Endothelial cell of umbilical vein (primary cell): ENCODE data around the gene SUPT5H. TPM values are rescaled to one million over a fixed set of nuclear protein-coding genes. Genes with fewer than 3 reads are reported as not detected.

Source experiments
- BruUV-seq: library from RNA; stranded (reverse); fragments of 400-500 nt; replicated peaks from 2 replicates; lab custom pipeline; 2021; lab: Mats Ljungman, UMichigan
- CTCF ChIA-PET: fragments of 300-600, 350-600 bp; sonication (Branson Sonifier 250); formaldehyde crosslinking; loops from one replicate; lab custom pipeline; 2021; ENCODE audit warnings: antibody characterized with exemption, inconsistent platforms; lab: Charles Lee
- POLR2A ChIA-PET: fragments of 300-600, 350-600 bp; sonication (Branson Sonifier 250); formaldehyde crosslinking; loops from one replicate; lab custom pipeline; 2021; ENCODE audit warnings: antibody characterized with exemption, inconsistent platforms; lab: Charles Lee
- DNase-seq: peaks from one replicate; pipeline ENCODE4 v3.0.0-alpha.2; 2011; ENCODE audit warnings: low read depth, low spot score
- FAIRE-seq: peaks from 2 replicates; lab custom pipeline; 2011; peaks lifted over from hg19 to GRCh38; lab: Jason Lieb, UNC
- H2AFZ ChIP-seq: 2 replicates; pipeline ENCODE4 v1.6.0; 2012; ENCODE audit warnings: low read depth, low read length, control low read depth, inconsistent platforms
- H3K27ac ChIP-seq: 2 replicates; pipeline ENCODE4 v1.5.1; 2011; ENCODE audit warnings: low read depth, mild to moderate bottlenecking, control low read depth, low read length, moderate library complexity; ENCODE audit not compliant: insufficient read depth
- H3K27me3 ChIP-seq, 2 experiments: 2 replicates each; pipeline versions ENCODE4 v1.6.0 to v1.6.1; 2011; ENCODE audit warnings: low read length in 2 of 2, mixed read lengths in 1 of 2; ENCODE audit not compliant: control insufficient read depth in 2 of 2, insufficient read depth in 2 of 2
- H3K36me3 ChIP-seq, 2 experiments: 2 replicates in 1 of 2; 3 replicates in 1 of 2; pipeline ENCODE4 v1.5.1; 2011; ENCODE audit warnings: low read length in 2 of 2, mild to moderate bottlenecking in 1 of 2, moderate library complexity in 1 of 2; ENCODE audit not compliant: control insufficient read depth in 2 of 2, insufficient read depth in 2 of 2; ENCODE audit errors: extremely low read depth in 1 of 2
- H3K4me1 ChIP-seq: 3 replicates; pipeline ENCODE4 v1.5.1; 2011; ENCODE audit warnings: mild to moderate bottlenecking, low read length; ENCODE audit not compliant: control insufficient read depth, insufficient read depth; ENCODE audit errors: extremely low read depth
- H3K4me2 ChIP-seq: 2 replicates; pipeline ENCODE4 v1.6.1; 2011; ENCODE audit warnings: low read length, control low read depth, mixed read lengths; ENCODE audit not compliant: insufficient read depth
- H3K4me3 ChIP-seq, 3 experiments: fragments of 200-600 bp in 1 of 3; sonication (generic), shearing (Covaris generic) in 1 of 3; replicated peaks in 1 of 3; 2 replicates each; pipeline ENCODE4 v1.5.1; 2011 to 2016; ENCODE audit warnings: control low read depth in 3 of 3, low read length in 3 of 3, mild to moderate bottlenecking in 2 of 3, inconsistent platforms in 1 of 3, low read depth in 1 of 3, moderate library complexity in 1 of 3; ENCODE audit not compliant: insufficient read depth in 1 of 3
- H3K79me2 ChIP-seq: 2 replicates; pipeline ENCODE4 v1.6.0; 2012; ENCODE audit warnings: low read length, inconsistent platforms; ENCODE audit not compliant: control insufficient read depth, insufficient read depth
- H3K9ac ChIP-seq: replicated peaks from 2 replicates; pipeline ENCODE3; 2011; ENCODE audit warnings: low read length, control low read depth; ENCODE audit not compliant: insufficient read depth; ENCODE audit errors: extremely low read depth
- H3K9me1 ChIP-seq: replicated peaks from 3 replicates; pipeline ENCODE4 v1.6.0; 2011; ENCODE audit warnings: mild to moderate bottlenecking, low read length; ENCODE audit not compliant: control insufficient read depth, insufficient read depth; ENCODE audit errors: extremely low read depth
- H3K9me3 ChIP-seq: replicated peaks from 2 replicates; pipeline ENCODE4 v1.5.1; 2012; ENCODE audit warnings: low read length, inconsistent platforms; ENCODE audit not compliant: control insufficient read depth, insufficient read depth
- H4K20me1 ChIP-seq: replicated peaks from 2 replicates; pipeline ENCODE3; 2011; ENCODE audit warnings: mild to moderate bottlenecking, low read length; ENCODE audit not compliant: control insufficient read depth, insufficient read depth; ENCODE audit errors: extremely low read depth
- EZH2 ChIP-seq: IDR thresholded peaks from 2 replicates; pipeline ENCODE4 v1.6.1; 2012; ENCODE audit warnings: borderline replicate concordance, low read depth, mild to moderate bottlenecking, moderate library complexity, low read length, inconsistent platforms; ENCODE audit not compliant: severe bottlenecking
- FOS ChIP-seq: IDR thresholded peaks from 2 replicates; pipeline ENCODE4 v1.6.1; 2011; ENCODE audit warnings: mild to moderate bottlenecking, low read length, moderate library complexity, borderline replicate concordance; ENCODE audit not compliant: insufficient read depth
- GATA2 ChIP-seq: IDR thresholded peaks from 2 replicates; pipeline ENCODE4 v1.7.0; 2011; ENCODE audit warnings: low read depth, mild to moderate bottlenecking, moderate library complexity, mixed read lengths, low read length; ENCODE audit not compliant: insufficient read length, insufficient read depth
- JUN ChIP-seq: IDR thresholded peaks from 2 replicates; pipeline ENCODE4 v1.6.1; 2011; ENCODE audit warnings: borderline replicate concordance, low read depth; ENCODE audit not compliant: insufficient read length, insufficient read depth
- MYC ChIP-seq: IDR thresholded peaks from one replicate; pipeline ENCODE4 v1.6.1; 2011; ENCODE audit warnings: mild to moderate bottlenecking, low read depth, low read length
- POLR2A ChIP-seq: IDR thresholded peaks from 2 replicates; pipeline ENCODE4 v1.6.1; 2012; ENCODE audit warnings: low read depth, mild to moderate bottlenecking, control low read depth, low read length
- POLR2AphosphoS5 ChIP-seq: IDR thresholded peaks from 2 replicates; pipeline ENCODE4 v1.6.1; 2012; ENCODE audit warnings: low read depth, mild to moderate bottlenecking, control low read depth, low read length, moderate library complexity; ENCODE audit not compliant: insufficient read depth
- dilution Hi-C: fragments of 300-500 bp; cut with MboI; formaldehyde crosslinking; loops from one replicate; pipeline ENCODE4 v1.15.0; 2019; ENCODE audit warnings: low sequenced_read_pairs; ENCODE audit not compliant: extremely low pct_ligation_motif_present
- intact Hi-C: fragments of 100-400 bp; cut with micrococcal nuclease; formaldehyde crosslinking; loops from one replicate; pipeline ENCODE4 v1.10.0; 2022
- polyA plus RNA-seq, 4 experiments: library from polyadenylated mRNA; depleted of rRNA in 3 of 4; stranded (reverse) in 3 of 4; unstranded in 1 of 4; fragments of >200 nt; gene quantifications; 2 replicates each; pipeline versions ENCODE4 v1.2.1 to v1.2.3, GENCODE V29; 2011 to 2012; ENCODE audit warnings: missing spikeins in 1 of 4
- total RNA-seq: library from RNA; stranded (reverse); gene quantifications from 2 replicates; pipeline ENCODE4 v1.2.3, GENCODE V29; 2021
- TF ChIP-seq, protein P1 (sequence below): IDR thresholded peaks from 2 replicates; pipeline ENCODE4 v1.6.1; 2011; ENCODE audit not compliant: insufficient read depth, insufficient read length
- TF ChIP-seq, protein P2 (sequence below), 2 donors: IDR thresholded peaks; 1 replicate in 1 of 2; 2 replicates in 1 of 2; pipeline ENCODE4 v1.5.1; 2011; ENCODE audit warnings: low read length in 2 of 2, mild to moderate bottlenecking in 2 of 2, moderate library complexity in 2 of 2, control low read depth in 1 of 2, inconsistent platforms in 1 of 2, low read depth in 1 of 2; ENCODE audit not compliant: insufficient read depth in 1 of 2; ENCODE audit errors: extremely low read depth in 1 of 2

Gene SUPT5H
- total and polyA plus RNA-seq, 2 donors (not counting 3 experiments of a cell fraction or from before 2014, with no cell fraction given) = 87.6 to 120 TPM

- Histone ChIP-seq H3K9ac (no peak overlapping the region), H3K27ac (no peak overlapping the region), H3K9me3 (no peaks in the 10 kb centered on the region), H3K4me3 (no peak overlapping the region), H3K79me2 (peaks cover 13% of the 10 kb centered on the region), H2AFZ (no peak overlapping the region), H3K36me3 (peaks cover 0 to 29% of the 10 kb centered on the region in 2 experiments), H4K20me1 (no peaks in the 10 kb centered on the region), H3K9me1 (no peaks in the 10 kb centered on the region), H3K4me1 (peaks cover 4% of the 10 kb centered on the region), H3K4me2 (no peak overlapping the region), H3K27me3 (no peaks in the 10 kb centered on the region)
- TF ChIP-seq MYC (no peak), JUN (no peak), FOS (no peak), GATA2 (no peak), POLR2A (no peak), EZH2 (no peak), POLR2AphosphoS5 (no peak)
- TF ChIP-seq, protein P1, sequence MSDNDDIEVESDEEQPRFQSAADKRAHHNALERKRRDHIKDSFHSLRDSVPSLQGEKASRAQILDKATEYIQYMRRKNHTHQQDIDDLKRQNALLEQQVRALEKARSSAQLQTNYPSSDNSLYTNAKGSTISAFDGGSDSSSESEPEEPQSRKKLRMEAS = no peak
- TF ChIP-seq, protein P2, sequence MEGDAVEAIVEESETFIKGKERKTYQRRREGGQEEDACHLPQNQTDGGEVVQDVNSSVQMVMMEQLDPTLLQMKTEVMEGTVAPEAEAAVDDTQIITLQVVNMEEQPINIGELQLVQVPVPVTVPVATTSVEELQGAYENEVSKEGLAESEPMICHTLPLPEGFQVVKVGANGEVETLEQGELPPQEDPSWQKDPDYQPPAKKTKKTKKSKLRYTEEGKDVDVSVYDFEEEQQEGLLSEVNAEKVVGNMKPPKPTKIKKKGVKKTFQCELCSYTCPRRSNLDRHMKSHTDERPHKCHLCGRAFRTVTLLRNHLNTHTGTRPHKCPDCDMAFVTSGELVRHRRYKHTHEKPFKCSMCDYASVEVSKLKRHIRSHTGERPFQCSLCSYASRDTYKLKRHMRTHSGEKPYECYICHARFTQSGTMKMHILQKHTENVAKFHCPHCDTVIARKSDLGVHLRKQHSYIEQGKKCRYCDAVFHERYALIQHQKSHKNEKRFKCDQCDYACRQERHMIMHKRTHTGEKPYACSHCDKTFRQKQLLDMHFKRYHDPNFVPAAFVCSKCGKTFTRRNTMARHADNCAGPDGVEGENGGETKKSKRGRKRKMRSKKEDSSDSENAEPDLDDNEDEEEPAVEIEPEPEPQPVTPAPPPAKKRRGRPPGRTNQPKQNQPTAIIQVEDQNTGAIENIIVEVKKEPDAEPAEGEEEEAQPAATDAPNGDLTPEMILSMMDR (IDR thresholded peaks at IDR 0.05; ENCODE audit: extremely low read depth in 1 of 2, insufficient read depth in 1 of 2, low read depth in 1 of 2, low read length in 2 of 2) = no peak
- no peak for DNase-seq
- ChIA-PET CTCF (interaction anchor here (1.2 kb wide), 1 partner anchor 20 kb away, joined by 4 read pairs; no protein-coding TSS in a partner anchor), POLR2A (no interaction called here)
- dilution Hi-C loops (no loop called here), intact Hi-C loops (no loop called here)
- BruUV-seq = no TSS peak
- FAIRE-seq = no peak
Observed at GRCh38 chr19:39417463-39418181, 27.8 kb upstream of the SUPT5H start.
